NCI-H345 (cell line): ENCODE measurements around the gene CCDC40.
A peak's percentile ranks its signal among the peaks of the same experiment; 100 is the strongest.

ENCODE experiments used
- DNase-seq: peaks from one replicate; lab custom pipeline; 2025; lab: John Stamatoyannopoulos, UW

Gene CCDC40

DNA sequence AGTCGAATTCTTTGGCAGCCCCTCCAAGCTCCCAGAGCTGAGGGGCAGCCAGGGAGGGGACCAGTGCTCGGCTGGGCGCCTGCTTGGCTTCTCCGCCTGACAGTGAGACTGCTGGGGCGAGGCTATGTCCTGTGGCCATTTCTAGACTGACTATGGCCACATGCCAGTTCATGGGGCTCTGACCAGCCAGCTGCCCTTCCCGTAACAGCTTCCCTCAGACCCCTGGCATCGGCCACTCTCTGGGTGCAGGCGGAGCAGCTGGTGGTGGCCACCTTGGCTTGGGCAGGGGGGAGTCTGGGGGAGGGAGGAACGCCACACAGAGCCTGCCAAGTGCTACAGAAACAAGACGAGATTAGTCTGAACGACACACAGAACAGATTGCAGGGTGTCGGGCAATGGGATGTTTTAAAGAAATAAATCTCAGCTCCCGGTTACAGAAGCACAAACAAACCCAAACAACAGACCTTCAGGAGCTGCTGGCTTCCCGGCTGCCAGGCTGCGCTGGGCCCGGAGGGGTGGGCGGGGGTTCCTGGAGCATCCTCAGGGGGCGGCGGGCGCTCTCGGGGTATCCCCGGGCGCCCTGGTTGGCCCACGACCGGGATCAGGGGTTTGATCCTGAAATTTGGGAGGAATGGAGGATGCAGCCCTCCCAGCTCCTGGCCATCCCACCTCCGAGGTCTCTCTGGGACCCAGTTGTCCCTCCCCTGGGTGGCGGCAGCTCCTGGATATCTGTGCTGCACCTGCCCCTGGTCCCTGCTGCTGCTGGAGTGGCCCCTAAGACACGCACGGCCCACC is 35.3 kb upstream of the CCDC40 start:
- no peak for DNase-seq

DNA sequence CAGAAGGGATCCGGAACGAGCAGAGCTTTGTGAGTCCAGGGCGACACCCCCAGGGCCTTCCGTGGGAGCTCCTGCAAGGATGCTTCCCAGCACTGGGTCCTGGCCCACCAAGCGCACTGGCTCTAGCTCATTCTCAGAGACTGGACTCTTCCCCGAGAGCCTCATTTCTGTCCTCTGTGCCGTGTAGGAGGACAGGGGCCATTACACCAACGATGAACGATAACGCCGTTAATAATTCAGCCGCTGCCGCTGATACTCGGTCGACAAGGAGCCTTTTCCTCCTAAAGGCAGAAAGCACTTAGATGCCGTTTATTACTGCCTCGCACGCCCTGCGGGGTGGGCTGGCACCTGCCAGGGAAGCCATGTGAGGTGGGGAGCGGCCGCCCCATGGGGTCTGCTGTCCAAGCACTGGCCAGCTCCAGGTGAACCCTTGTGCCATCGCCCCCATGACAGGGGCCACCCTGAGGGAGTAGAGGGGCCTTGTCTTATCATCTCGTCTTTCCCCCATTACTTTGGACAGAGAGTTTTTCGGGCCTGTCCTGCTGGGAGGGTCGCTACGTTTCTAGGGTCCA is 34.3 kb upstream of the CCDC40 start:
- no peak for DNase-seq

DNA sequence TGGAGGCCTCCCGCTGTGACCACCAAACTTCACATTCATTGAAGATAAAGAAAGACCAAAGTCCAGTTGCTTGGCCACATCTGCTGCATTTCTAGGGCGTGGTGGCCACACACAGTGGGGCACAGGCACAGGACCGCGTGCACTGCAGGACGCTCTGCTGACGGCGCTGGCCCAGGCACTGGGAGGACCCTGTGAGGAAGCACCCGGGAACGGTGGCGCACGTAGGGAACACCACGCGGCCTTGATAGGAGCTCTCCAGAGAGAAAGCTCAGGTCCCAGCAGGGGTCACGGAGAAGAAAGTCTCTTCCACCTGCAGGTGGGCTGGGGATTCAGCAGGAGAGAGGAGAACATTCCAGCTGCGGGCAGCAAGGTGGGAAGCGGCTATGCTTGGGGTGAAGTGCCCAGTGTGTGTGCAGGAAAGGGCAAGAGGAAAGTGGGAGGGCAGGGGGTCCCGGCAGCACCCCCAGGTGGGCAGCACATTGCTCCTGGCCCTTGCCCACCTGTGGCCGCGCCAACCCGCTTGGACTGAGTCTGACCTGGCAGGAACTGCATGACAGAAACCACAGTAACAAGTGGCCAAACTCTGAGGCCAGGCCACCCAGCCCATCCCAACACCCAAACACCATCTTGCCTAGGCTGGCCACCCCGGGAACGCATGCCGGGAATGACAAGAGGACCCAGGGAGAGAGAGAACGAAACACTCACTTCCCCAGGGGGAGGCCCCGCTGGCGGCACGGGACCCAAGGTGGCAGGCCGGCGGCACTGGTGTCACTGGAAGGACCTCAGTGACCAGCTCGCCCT is 33.6 kb upstream of the CCDC40 start:
- DNase-seq, result no peak

DNA sequence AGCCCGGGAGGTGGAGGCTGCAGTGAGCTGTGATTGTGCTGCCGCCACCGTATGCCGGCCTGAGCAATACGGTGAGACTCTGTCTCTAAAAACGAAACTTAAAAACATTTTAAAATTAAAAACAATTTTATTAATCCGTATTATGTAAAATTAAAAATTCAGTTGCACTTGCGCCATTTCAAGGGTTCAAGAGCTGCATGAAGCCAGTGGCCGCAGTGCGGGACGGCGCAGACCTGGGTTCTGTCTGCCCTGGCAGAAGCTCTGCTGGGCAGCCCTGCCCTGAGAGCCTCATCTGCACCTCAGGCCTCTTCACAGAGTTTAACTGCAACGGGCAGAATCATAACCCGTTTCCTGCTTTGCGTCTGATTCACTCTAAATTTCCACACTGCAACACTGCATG is 32.5 kb upstream of the CCDC40 start:
- DNase-seq, result no peak

DNA sequence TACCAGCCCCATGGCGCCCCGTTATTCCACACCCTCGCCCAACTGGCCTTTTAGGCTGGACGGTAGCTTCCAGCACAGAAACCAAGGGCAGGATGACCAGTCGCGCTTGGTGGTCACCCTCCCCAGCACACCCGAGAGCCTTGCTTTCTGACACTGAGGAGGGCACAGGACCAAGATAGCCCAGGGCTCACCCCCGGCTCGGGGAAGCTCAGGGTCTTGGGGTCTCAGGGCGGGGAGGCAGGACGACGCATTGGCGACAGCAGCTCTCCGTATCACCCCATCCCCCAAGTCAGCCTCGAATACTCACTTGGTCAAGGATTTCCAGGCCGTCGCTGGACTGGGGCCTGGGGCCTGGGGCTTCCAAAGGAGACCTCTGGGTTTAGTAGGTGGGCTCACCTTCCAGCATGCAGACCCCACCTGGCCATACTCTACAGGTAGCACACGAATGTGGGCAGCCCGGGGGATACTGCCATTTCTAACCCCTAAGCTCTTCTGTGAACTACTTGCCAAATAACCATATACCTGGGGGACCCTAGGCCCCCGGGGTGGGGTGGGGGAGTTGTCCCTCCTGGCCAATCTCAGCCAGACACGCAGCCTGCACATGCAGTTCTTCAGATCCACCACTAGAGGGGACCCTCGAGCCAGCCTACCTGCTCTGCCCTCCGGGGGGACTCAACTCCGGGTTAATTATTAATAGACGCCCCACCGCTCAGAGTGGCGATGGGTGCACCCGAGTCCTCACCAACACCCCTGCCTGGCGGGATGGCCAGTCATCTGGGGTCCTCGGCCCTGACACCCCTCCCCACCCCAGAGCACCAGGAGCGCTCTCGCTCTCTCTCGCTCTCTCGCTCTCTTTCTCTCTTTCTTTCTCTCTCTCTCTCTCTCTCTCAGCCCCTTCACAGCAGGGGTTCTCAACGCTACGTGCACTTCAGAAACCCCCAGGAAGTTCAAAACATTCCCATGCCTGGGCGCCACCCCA is 30.8 kb upstream of the CCDC40 start:
- peak; percentile 62 for DNase-seq

DNA sequence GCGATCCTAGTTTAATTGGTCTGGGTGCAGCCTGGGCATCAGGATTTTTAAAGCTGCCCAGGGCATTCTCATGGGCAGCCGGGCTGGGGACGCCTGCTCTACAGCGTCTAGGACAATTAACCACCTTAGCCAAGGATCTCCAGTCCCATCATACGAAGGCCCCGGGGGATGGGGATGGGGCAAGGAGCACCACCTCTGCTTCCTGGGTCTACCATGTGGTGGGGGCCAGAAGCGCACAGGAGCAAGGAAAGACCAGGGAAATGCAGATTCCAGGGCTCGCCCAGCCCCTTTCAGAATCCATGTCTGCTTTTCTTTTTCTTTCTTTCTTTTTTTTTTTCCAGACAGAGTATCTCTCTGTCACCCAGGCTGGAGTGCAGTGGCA is 30.1 kb upstream of the CCDC40 start:
- DNase-seq, result no peak

DNA sequence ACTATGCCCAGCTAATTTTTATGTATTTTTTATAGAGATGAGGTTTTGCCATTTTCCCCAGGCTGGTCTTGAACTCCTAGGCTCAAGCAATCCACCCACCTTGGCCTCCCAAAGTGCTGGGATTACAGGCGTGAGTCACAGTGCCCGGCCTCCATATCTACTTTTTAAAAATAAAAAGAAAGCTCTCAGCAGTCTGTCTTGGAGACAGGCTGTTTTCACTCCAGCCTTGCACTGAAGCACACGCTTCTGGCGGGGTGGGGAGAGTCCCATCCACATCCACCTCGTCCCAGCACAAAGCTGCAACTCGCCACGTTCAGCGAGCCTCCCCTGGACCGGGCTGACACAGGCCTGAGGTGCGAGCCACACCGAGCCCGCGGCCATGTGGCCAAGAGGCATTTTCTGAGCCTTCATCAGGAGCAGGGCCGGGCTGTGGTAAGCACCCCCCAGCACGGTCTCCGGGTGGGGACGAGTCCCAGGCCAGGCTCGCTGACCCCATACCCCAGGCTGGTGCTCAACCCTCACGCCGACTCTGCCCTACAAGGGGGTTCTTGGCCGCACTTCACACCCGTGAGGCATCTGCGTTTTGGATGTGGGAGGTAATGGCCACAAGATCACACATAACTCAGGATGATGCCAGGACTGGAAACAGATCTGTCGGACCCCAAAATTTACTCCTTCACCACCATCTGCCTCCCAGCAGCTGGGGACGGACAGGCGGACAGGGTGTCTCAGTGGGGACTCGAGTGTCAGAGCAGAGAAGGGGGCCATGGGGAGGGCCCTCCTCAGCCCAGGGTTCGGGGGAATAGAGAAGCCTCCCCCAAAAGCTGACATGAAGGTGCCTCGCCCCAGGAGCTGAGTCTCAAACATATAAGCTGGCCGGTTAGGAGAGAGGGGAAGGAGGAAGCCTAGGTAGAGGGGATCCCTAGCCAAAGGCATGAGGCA is 29.4 kb upstream of the CCDC40 start:
- DNase-seq, result no peak

DNA sequence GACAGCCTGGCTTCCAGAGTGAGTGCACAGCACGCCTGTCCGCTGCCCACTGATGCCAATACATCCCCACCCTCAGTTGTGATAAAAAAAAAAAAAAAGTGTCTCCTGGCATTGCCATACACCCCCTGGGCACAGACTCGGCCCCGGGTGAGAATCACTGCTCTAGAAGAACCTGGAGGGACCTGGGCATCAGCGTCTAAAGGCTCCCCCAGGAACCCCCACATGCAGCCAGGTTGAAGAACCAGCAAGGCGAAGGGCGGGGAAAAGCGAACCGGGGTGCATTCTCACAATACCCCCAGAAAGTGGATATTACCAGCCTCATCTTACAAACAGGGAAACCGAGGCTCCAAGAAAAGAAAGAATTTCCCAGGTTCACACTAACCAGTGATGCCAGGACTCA is 28.5 kb upstream of the CCDC40 start:
- no peak for DNase-seq

DNA sequence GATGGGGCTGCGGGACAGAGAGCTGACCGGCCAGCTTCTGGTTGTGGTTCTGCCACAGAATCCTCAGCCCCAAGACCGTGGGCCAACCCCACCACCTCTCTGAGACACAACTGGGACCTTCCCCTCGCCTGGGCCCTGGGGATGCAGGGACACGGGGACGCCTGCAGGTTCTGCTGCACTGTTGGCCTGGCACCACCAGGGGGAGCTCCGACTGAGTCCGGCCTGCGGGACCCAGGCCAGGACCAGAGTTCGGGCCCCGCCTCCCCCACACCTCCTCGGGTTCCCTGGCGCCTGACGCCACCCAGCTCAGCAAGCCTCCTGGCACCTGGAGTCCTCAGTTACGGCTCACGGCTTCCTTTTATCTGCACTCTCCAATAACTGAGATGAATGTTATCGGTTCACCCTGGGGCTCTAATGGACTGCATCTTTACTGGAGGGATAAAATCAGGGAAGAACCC is 28.0 kb upstream of the CCDC40 start:
- peak; percentile 99 for DNase-seq

DNA sequence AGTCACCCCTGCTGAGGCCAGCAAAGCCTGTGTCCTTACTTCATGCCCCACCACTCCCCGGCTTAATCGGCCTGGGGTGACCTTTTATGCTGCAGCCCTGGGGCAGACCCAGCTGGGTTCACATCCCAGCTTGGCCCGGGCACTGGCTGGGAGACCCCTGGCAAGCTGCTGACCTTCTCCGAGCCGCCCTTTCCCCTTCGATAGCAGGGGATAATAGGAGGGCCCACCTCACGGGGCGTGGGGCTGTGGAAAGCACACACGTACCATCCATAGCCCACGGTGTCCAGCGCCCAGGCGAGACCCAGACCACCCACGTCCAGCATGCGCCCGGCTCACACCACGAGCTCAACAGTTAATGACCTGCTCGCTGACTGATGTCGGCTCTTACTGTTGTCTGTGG is 27.6 kb upstream of the CCDC40 start:
- no peak for DNase-seq

DNA sequence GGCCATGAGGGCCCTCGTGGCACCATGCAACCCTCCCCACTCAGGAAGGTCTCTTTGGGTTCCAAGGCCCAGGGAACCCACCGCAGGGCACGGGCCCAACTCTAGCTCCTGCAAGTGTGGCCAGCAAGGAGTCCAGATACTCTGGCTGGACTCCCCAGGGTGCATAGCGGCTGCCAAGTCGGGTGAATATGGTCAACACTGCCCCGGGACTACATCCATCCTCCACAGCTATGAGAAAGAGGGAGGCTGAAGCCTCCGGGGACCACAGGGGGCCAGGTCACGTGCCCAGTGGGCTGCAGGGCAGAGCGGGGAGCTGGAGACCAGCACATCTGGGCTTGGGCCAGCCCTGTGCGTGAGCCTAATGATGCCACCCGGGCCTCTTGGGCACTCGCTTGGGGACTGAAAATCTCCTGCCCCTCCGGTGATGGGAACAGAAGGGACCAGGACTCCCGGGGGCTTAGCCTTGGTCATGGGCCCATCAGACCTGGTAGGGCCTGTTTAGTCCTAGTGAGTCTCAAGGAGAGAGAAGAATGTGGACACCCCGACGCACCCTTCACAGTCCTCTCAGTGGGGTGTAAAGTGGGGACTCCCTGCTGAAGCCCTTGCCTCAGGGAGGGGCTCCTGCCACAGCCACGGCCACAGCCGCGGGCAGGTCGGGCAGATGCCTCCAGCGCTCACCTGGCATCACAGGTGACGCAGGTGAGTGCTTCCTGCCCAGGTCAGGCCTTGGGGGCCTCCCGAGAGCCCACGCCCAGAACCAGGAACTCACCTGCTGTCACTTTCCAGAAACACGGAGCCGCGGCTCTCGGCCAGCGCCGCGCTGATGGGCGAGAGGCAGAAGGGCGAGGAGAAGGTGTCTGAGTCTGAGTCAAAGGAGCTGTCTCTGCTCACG is 26.8 kb upstream of the CCDC40 start:
- DNase-seq, result no peak

DNA sequence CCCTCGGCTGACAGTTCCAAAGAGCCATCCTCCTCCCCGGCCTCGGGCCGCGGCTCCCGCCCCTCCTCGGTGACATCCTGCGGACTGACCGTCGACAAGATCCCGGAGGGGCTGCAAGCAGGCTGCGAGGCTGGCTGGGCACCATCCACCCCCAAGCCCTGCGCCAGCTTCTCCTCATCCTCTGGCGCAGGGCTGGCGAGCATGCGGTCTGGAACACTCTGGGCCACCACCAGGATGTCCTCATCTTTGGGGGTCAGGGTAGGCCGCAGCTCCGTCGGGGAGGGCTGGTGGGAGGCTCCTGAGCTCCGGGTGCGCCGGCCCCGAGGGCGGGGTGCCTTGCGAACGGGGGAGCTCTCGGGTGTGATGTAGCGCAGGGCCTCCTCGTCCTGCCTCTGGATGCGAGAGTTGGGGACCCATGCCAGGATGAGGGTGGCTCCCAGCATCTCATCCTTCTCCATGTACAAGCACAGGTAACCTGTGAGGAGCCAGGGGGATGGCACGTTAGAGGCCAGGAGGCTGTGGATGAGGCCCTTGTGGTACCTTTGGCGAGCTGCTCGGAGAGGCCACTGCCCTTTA is 26.1 kb upstream of the CCDC40 start:
- no peak for DNase-seq

DNA sequence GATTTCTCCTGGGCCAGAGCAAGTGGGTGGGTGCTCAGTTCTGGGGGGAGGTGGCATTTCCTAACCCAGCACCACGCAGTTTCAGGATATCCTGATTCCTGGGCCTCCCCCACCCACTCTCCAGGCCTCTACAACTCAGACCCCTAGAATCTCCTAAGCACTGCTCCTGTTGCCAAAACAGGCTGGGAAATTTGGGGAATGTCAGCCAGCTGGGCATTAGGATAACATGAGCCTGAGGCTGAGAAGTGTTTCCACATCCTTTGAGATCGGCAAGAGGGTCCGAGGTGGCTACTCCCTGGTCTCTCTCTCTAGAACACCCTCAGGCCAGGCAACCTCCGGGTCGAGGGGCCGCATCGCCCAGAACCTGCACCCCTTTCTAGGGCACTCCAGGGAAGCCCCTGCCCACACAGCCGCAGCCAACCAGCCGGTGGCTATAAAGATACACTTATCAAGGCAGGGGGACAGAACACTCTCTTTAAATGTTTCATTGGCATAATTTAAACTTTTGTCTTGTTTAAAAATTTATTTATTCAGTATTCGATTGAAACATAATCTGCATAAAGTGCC is 24.4 kb upstream of the CCDC40 start:
- DNase-seq, result no peak

DNA sequence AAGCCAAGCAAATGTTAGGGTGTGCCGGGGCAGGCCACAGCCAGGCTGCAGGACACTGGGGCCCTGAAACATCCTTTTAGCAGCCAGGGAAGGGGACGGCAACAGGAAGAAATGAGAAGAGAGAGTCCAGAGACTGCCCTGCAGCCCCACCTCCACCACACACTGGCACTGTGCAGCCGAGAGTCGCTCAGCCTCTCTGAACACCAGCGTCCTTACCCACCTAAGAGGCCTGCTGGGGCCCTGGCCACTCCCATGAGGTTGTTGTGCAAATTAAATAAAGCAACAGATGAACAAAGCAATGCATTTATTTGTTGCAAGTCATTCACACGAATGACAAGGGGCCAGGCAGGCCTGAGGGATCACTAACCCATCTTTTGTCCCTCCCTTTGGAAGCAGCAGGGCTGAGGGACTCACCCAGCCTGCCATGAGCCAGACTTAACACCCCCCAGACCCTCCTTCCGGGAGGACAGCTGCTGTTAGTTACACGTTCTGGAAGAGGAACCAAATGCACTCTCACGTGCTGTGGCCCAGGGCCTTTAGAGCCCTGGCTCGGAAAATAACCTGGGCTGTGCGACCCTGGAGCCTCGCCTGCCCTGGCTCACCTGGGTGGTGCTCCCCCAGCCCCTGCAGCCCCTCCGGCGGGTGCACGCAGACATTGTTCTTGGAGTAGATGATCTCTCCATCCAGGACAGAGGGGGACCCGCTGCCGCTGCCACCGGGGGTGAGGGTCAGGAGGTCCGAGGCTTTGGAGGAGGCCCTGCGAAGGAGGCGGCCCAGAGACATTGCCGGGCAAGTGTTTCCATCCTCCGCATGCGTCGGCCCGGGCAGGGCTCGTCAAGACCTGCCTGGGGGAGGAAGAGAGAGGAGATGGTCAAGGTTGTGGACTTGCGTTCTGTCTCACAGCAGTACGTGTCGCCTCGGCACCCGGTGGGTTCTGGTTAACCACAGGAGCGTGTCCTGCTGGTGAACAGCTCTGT is 23.4 kb upstream of the CCDC40 start:
- DNase-seq, result no peak

DNA sequence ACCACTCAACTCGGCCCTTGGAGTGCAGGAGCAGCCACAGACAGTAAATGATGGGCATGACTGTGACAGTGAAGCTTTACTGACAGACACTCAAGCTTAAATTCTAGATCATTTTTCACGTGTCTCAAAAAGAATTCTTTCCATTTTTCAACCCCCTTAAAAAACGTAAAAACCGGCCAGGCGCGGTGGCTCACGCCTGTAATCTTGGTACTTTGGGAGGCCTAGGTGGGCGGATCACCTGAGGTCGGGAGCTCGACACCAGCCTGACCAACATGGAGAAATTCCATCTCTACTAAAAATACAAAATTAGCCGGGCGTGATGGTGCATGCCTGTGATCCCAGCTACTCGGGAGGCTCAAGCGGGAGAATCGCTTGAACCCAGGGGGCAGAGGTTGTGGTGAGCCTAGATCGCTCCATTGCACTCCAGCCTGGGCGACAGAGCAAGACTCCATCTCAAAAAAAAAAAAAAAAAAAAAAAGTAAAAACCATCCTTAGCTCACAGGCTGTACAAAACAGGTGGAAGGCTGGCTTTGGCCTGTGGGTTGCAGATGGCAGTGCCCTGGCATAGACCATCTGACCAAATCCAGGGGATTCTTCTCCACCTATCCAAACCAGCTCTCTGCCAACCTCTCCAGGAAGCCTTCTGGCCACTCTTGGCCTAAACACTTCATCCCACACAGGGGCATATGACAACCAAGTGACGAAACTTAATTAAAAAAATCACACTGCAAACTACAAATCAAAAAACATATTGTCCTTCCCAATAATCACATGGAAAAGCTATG is 19.0 kb upstream of the CCDC40 start:
- DNase-seq, result no peak

DNA sequence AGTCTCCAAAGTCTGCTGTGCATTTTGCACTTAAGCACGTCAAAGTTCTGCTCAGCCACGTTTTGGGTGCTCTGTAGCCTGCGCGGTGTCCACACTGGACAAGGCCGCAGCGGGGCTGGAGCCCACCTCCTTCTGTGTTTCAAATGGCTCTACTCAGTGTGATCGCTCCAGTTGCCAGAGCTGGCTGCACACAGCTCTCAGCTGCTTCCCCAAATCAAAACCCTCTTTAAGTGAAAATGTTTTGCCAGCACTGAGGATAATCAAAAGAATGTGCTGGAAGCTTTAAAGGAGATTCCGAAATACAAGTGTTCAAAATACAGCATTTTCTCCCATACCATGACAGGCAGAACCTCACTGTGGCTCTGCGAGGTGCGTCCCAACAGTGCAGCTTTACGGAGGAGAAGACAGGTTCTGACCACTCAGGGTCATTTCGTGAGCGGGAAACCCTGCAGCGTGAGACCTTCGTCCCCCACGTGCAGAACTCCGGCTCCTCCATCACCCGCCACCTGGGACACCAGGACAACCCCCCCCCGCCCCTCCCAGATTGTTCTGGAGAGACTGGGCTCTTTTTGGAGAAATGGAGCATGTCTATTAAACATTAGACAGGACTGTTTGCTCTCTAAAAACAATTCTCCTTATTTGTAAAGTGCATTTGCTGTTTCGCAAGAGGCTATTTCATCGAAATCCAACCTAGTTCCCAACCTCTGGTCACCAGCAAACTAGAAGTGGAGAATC is 17.4 kb upstream of the CCDC40 start:
- no peak for DNase-seq
